Measurements from ENCODE around the gene CLCN4. TPM values are rescaled to one million over a fixed set of nuclear protein-coding genes. Genes with fewer than 3 reads are reported as not detected.
A peak's percentile ranks its signal among the peaks of the same experiment; 100 is the strongest.

The CLCN4 gene
- total and polyA plus RNA-seq, 8 donors, result 0.35 to 22.3 (median 2.7) TPM; not detected in 1

DNA sequence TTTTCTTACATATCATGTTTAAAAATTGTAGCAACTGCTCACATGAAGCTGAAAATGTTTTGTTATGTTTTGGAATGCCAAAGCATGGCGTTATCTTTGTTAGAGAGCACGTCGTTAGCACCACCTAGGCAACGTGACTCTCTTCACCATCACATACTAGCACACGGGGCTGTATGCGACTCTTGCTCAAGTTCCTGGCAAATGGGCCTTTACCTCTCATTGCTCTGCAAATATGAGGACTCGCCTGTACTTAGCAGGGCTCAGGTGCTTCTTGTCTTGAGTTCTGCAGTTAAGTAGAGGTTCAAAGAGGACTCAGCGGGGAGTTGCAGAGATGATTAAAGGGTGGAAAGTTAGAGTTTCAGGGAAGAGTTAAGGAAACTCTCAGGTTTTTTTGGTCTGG, 59.4 kb downstream of the CLCN4 start:
- no peak for DNase-seq
- no peaks in the 10 kb centered on the region for H3K9me3 ChIP-seq
- intact Hi-C loops (cut with DNase I; ENCODE audit: low total_unique reads), result no loop called here
- H3K27ac ChIP-seq, result no peak overlapping the region
- no peaks in the 10 kb centered on the region for H3K4me1 ChIP-seq
- H3K27me3 ChIP-seq, result no peaks in the 10 kb centered on the region
- no peak overlapping the region for H3K4me3 ChIP-seq
- WGBS, 5 donors, result 68 to 92% (median 83%) methylated on average over 7 to 8 of the region's 8 CpGs
- peaks cover 0 to 8% (median 0%) of the 10 kb centered on the region in 4 donors for H3K36me3 ChIP-seq
- TF ChIP-seq POLR2AphosphoS5 (IDR thresholded peaks at IDR 0.05) (no peak), POLR2A (IDR thresholded peaks at IDR 0.05) (no peak), EP300 (IDR thresholded peaks at IDR 0.05) (no peak), CTCF (IDR thresholded peaks at IDR 0.05) (no peak)

DNA sequence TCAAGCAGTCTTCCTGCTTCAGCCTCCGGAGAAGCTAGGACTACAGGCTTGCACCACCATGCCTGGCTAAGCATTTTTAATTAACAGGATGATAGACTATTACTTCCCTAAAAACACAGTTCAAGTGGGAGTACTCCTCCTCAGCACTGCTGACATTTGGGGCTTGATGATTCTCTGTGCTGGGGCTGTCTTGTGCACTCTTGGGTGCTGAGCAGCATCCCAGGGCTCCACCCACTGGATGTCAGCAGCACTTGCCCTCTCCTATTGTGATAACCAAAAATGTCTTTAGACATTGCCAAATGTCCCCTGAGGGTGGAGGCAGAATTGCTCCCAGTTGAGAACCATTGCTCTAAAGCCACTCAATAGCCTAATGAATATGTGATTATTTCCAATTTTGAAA, 60.4 kb downstream of the CLCN4 start:
- H3K36me3 ChIP-seq, result peaks cover 0 to 8% (median 0%) of the 10 kb centered on the region in 4 donors
- no peak for DNase-seq
- intact Hi-C loops (cut with DNase I; ENCODE audit: low total_unique reads), result no loop called here
- no peaks in the 10 kb centered on the region for H3K9me3 ChIP-seq
- H3K27me3 ChIP-seq, result no peaks in the 10 kb centered on the region
- WGBS, 5 donors, result 73 to 100% (median 91%) methylated on average over 1 of the region's 1 CpG
- TF ChIP-seq POLR2A (IDR thresholded peaks at IDR 0.05) (no peak), CTCF (IDR thresholded peaks at IDR 0.05) (no peak), EP300 (IDR thresholded peaks at IDR 0.05) (no peak), POLR2AphosphoS5 (IDR thresholded peaks at IDR 0.05) (no peak)
- H3K4me3 ChIP-seq, result no peak overlapping the region
- H3K4me1 ChIP-seq, result no peaks in the 10 kb centered on the region
- no peak overlapping the region for H3K27ac ChIP-seq

DNA sequence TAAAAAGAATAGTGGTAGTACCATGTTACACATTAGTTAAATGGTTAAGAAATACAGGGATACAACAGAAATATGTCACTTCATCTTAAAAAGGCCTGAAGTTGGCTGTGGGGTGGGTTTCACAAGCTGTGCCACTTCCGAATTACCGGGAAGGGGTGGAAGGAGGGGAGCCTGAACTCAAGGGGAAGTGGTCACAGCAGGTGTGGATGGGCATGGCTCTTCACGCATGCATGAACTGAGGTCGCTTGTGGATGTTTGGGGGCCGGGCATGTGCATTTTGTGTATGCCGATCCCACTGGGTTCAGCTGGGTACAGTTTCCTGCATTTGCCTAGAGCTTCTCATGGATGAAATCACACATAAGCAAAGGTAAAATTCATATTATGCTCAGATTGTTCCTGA, 64.9 kb downstream of the CLCN4 start:
- TF ChIP-seq CTCF (IDR thresholded peaks at IDR 0.05) (no peak), POLR2A (IDR thresholded peaks at IDR 0.05) (no peak), POLR2AphosphoS5 (IDR thresholded peaks at IDR 0.05) (no peak), EP300 (IDR thresholded peaks at IDR 0.05) (no peak)
- WGBS, 5 donors, result 81 to 90% (median 89%) methylated on average over 6 of the region's 6 CpGs
- no peaks in the 10 kb centered on the region for H3K36me3 ChIP-seq
- no peak overlapping the region for H3K4me3 ChIP-seq
- no peak overlapping the region for H3K27ac ChIP-seq
- no peaks in the 10 kb centered on the region for H3K27me3 ChIP-seq
- DNase-seq, result no peak
- intact Hi-C loops (cut with DNase I; ENCODE audit: low total_unique reads), result no loop called here
- H3K9me3 ChIP-seq, result peaks cover 0 to 10% (median 0%) of the 10 kb centered on the region in 4 donors
- H3K4me1 ChIP-seq, result no peaks in the 10 kb centered on the region

GRCh38 chrX:10223276-10223675, 66.5 kb downstream of the CLCN4 start:
- H3K36me3 ChIP-seq, result no peaks in the 10 kb centered on the region
- peak in 1 of 2 donors; percentile 14 for DNase-seq
- no peak overlapping the region for H3K27ac ChIP-seq
- intact Hi-C loops (cut with DNase I; ENCODE audit: low total_unique reads), result no loop called here
- no peak overlapping the region for H3K4me3 ChIP-seq
- TF ChIP-seq EP300 (IDR thresholded peaks at IDR 0.05) (no peak), CTCF (IDR thresholded peaks at IDR 0.05) (no peak), POLR2AphosphoS5 (IDR thresholded peaks at IDR 0.05) (no peak), POLR2A (IDR thresholded peaks at IDR 0.05) (no peak)
- WGBS, 5 donors, result 65 to 87% (median 70%) methylated on average over 7 to 12 of the region's 12 CpGs
- H3K27me3 ChIP-seq, result peaks cover 0 to 2% (median 0%) of the 10 kb centered on the region in 3 donors
- no peaks in the 10 kb centered on the region for H3K4me1 ChIP-seq
- peaks cover 0 to 10% (median 0%) of the 10 kb centered on the region in 4 donors for H3K9me3 ChIP-seq

Measured in stomach (tissue), 9 donors.